Epithelial cell of proximal tubule (primary cell): Measurements from ENCODE around the gene C14orf132. TPM values are rescaled to one million over a fixed set of nuclear protein-coding genes. Genes with fewer than 3 reads are reported as not detected.

Experiments used
- DNase-seq: peaks from one replicate; pipeline ENCODE4 v3.0.0-alpha.2; 2011; ENCODE audit warnings: low read depth
- H3K4me3 ChIP-seq: 2 replicates; pipeline ENCODE4 v1.5.1; 2011; ENCODE audit warnings: low read depth, mild to moderate bottlenecking, low read length
- CTCF ChIP-seq: conservative IDR thresholded peaks from 2 replicates; pipeline ENCODE4 v1.5.1; 2012; ENCODE audit warnings: low read depth, mild to moderate bottlenecking, low read length
- total RNA-seq: library from RNA; depleted of rRNA; stranded (reverse); fragments of >200 nt; gene quantifications from 2 replicates; pipeline ENCODE4 v1.2.3, GENCODE V29; 2015

Gene C14orf132
- total RNA-seq, 1 donor from 2014 or later, result 4.0 TPM

GRCh38 chr14:96138241-96138640, 99.1 kb downstream of the C14orf132 start:
- H3K4me3 ChIP-seq, result no peak overlapping the region
- TF ChIP-seq CTCF, result no peak
- DNase-seq, result no peak

DNA sequence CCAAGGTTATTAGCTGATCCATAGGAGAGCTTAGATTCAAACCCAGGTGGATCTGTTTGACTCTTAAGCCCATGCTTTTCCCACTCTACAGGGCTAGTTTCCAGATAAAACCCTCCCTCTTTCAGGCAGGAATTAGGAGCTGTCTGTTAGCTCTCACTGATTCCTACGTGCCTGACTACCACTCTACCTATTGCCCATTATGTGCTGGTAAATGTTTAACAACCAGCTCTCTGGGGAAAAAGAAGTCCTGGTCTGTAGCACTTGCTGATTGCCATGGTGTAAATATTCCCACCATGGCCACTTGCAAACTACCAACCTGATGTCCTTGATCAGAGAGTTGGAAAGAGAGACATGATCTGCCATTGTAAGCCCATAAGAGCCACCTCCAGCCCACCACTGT, 100.0 kb downstream of the C14orf132 start:
- no peak for TF ChIP-seq CTCF
- H3K4me3 ChIP-seq, result no peak overlapping the region
- DNase-seq, result no peak

- no peak for DNase-seq
- no peak overlapping the region for H3K4me3 ChIP-seq
- TF ChIP-seq CTCF, result no peak
Observed at GRCh38 chr14:96139879-96140278, 100.7 kb downstream of the C14orf132 start.

- H3K4me3 ChIP-seq, result no peak overlapping the region
- no peak for DNase-seq
- TF ChIP-seq CTCF, result no peak
Observed at GRCh38 chr14:96140952-96141351, 101.8 kb downstream of the C14orf132 start.

Other genes starting within 250 kb of the C14orf132 start
- 0.06 TPM in 1 of 2 replicates, not detected in the other for gene TUNAR, start 162.5 kb upstream of the C14orf132 start, total RNA-seq
- gene BDKRB2, start 165.5 kb downstream of the C14orf132 start, total RNA-seq, result under 0.01 and 0.29 TPM in 2 replicates
- 0.40 TPM in 1 of 2 replicates, not detected in the other for gene BDKRB1, start 216.8 kb downstream of the C14orf132 start, total RNA-seq